DMS79 (cell line): ENCODE measurements around the gene ZC3H12C.

Experiments
- DNase-seq: peaks from one replicate; lab custom pipeline; 2025; lab: John Stamatoyannopoulos, UW

The ZC3H12C gene

DNA sequence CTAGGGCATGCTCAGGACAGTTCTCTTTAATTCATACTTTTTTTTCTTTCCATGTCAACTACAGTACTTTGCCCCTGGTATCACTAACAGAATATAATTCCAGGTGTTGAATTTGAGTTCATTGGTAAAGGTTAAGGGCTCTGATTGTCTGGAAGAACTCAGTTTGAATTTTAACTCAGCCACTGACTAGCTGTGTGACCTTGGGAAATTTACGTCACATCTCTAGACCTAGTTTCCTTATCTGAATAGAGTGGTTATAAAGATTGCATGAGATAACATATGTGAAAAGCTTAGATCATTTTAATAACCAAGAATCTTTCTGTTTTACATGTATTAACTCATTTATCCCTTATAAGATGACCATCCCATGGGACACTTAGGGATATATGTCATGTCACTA, 15.8 kb upstream of the ZC3H12C start:
- DNase-seq, result no peak

DNA sequence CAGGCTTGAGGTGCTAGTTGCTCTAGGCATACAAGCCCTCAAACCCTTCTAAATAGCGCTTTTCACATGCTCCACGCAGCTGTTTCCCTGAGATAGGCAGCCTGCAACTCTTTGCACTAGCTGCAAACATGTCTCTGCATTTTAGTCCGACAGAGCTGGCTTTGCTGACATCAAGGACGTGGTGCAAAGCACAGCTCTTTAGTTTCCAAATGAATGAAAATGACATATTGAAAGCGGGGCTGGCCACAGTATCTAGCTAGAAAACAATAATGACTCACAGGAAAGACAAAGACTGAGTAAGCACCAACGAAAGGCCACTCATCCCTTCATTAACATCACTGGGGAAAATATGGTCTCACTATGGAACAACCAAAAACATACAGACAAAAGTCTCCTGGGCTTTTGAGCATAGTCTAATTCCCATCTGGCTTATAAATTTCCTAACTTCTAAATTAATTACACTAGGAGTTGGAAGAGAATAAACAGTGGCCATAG, 15.3 kb upstream of the ZC3H12C start:
- DNase-seq, result no peak

DNA sequence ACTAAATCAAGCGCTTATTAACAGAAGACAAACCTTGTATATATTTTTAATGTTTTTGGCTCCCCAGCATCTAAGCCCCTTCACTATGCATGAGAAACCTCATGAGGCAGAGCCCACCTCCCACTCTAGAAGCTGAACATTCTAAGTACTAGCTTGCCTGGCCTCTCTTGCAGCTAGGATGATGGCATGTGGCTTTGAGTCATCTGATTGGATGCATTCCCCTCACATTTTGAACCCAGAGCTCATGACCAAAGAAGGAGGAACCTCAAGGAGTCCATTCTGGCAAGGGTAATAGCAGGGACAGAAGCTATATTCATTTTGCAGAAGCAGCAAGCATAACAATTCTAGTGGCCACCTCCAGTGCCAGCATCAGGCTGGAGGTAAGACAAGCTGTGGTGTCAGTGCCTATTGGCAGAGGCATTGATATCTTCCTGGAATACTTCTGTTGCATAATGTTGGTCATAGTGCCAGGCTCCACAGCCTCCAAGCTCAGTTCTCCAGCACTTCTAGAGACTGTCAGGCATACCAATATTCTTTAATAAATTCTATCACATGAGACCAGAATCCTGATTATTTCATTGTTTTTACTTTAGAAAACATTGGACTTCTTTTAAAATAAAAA, 14.2 kb upstream of the ZC3H12C start:
- no peak for DNase-seq

DNA sequence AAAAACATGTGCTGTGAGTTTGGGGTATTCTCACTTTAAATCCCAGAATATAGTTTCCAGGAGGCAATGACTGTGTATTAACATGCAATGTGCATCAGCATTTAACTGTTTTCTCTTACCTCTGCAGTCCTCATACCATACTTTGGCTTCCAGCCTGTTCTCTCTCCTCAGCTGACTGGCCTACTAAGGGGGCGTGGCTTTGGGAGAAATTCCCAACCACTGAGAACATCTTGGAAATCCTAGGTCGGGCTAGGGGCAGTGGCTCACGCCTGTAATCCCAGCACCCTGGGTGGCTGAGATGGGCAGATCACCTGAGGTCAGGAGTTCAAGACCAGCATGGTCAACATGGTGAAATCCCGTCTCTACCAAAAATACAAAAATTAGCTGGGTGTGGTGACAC, 13.5 kb upstream of the ZC3H12C start:
- DNase-seq, result no peak

DNA sequence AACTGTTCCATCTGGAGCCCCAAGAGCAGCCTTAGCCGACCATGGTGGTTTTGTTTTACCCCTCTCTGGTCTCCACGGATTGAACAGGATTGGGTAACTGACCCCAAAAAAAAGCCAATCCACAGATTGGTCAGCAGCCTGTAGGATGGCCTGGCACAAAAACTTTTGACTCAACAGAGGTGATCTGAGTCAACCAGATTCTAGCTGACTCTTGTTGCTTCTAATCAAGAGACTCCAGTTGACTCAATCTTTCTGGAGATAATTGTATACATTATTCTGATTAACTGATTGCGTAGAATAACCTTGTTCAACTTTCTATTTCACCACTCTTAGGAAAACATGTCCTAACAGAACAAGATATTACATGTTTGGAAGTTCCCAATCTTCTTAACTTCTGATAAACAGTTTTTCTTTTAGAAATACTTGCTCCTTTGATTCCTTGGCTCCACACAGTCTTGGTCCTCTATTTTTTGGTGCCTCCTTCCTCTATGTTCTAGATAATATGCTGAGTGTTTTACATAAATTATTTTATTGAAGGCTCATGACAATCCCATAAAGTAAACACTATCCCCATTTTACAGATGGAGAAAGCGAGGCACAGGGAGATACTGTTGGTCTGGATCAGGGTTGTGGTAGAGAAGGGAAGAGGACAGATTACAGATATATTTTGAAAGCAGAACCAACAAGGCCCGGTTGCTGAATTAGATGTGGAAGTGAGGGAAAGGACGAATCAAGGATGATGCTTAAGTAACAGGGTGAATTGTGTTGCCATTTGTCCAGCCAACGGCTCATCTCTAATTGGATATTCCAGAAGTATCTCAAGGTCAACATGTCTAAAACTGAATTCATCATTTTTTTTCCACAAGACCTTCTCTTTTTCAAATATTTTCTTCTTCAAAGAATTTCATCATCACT, 11.5 kb upstream of the ZC3H12C start:
- no peak for DNase-seq

DNA sequence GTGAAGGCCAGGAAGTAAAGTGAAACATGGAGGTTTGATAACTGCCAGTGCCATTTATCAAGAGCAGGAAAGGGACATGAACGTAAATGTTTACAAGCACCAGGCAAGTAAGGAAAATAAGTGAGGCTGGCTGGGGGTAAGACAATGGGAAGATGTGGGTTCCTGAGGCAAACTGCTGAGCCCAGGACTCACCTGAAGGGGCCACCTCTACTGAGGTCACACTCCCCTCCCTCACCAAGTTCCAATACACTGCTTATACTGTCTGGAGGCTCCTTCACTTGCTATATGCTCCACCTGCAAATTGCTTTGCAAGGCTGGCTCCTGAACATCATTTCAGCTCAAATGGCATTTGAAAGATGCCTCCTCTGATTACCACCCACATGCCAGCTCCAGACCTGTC, 10.3 kb upstream of the ZC3H12C start:
- DNase-seq, result no peak

DNA sequence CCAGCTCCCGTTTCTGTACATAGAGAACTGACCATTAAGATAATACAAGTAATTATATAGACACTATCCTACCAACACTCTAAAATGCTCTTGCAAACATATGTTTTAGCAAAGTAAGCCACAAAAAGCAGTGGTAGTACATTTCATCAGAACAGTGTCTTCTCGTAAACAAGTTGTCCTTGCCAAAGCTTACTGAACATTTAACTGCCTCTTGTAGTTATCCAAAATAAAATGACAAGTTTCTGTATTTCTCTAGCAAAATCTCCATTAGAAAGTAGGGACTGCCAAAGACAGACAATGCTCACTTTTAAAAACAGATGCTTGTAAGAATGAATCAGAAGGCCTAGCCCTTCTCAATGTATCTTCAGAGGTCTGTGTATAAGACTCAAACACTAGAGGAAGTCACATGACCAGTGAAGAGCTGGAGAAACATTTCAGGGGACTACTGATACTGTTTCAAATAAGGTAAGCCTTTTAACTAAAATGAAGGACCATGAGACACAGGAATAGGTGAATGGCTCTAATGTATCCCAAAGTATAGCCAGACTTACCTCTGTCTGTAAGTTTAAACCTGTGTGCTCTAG, 7.8 kb upstream of the ZC3H12C start:
- DNase-seq, result no peak

DNA sequence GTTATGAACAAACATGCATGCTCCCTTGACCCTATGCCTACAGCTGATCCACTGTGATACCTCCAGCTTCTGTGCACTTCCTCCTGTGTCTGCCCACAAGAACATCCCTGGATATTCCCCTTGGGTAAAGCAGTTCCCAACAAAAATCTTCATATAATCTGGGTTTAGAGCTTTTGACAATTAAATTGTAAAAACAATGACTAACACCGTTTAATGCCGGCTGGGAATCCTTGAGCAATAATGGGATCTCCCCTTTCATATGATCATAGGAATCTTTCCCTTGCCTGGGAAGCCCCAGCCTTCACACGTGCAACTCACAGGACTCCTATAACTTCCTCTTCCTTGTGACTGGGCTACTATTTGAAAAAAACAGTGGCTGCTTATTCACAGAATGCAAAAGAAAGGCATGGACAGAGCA, 6.3 kb upstream of the ZC3H12C start:
- DNase-seq, result no peak

DNA sequence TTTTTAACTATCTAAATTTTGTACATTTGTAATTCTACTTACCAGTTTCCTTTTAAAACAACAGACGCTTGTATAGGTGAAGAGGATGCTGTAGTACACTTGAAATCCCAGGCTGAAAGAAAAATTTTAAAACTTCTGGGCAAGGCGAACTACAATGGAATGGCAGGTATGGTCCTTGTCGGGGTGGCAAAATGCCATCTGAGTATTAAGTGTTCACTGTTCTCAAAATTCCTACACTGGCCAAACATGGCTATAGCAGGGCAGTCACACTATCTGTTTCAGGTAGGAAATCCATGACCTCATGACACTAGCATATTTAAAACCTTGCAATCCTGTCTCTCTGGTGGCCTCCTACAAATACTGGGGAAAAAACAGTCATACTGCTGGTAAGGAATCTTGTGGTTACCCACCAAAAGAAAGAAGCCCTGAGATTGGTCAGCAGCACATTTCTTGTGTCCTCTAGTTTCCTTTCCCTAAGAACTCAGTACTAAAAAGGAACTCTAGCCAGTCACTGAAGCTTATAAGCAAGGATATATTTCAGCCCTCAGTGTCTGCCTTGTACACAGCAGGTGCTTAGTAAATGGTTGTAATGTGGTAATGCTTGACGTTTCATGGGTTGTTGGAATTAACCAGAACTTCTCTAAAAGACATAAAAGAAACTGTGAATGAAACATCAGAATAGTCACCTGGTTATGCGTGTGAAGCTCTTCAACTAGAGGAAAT, 5.2 kb upstream of the ZC3H12C start:
- no peak for DNase-seq

DNA sequence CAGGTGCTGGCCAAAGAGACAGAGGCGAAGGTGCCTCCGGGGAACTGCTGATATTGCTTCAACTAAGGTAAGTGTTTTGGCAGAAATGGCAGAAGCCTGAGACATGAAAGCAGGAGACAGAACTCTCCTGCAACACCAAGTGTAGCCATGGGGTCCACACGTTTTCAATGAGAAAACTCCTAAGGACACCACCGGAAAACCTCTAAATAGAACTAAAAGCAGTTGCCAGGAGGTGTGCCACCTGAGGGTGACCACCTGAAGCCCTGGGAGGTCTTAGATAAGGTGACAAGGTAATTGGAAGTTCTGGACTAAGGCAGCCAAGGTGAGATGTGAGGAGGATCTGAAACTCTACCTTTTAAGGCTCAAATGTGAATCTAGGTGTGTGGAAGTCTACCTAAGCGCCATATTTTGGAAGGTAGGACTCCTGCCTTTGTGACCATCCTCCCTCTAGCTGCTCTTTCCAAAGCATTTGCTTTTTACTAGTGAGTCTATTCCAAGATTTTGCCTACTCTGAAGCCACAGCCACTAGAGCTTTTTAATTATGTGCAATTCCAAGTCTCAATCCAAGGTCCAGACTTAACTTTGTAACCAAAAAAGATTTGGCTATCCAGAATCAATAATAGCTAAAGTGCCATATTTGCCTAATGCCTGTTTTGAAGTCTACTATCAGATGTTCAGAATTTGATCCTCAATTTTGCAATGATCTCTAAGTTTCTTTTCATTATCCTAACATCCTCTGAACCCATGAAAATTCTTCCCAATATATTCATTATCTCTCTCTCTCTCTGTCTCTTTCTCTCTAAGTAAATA, 4.5 kb upstream of the ZC3H12C start:
- DNase-seq, result no peak

DNA sequence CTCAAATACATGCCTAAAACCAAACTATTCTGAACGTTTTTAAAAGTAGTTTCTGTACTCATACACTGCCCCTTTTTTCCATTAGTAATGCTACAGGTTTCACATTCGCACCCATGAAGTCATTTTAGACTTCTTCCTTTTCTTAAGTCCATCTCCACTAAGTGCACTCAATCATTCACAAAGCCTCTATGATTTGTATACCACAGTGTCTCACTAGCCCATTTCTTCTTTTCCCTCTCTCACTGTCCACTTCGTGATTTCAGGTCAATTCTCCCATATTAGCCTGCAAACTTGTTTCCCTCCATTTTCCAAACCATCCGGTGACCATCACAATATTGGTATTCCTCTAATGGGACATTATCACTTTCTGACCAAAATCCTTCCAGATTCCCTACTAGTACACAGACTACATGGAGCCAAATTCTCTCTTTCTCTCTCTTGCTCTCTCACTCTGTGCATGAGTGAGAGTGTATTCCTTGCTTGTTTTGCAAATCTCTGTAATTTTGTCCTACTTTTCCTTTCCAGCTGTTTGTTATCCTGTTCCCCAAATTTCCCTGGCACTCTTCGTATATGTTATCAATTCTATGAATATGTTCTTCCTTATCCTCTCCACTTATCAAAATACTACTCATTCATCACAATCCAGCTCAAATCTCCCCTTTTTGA, 3.4 kb upstream of the ZC3H12C start:
- no peak for DNase-seq

DNA sequence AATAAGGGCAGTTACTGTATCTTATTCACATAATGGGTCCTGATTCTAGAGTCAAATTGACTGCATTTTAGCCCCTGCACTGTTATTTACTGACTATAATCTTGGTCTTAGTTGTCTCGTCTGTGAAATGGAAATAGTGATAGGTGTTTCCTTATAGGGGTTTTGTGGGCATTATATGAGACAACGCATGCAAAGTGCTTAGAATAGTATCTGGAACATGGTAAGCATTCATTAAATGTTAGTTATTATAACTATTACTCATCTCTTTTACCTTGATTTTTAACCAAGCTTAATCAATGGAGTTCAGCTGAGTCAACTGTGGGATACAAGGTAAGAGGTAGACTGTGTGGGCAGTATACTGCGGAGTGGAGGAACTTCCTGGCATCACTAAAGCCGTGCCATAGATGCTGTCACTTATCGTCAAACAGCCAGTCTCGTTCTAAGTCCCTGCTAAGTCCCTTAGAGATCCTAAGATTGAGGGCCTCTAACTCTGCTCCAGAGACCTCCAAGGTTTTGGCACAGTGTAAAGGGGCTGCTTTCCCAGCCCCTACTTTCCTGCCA, 2.6 kb upstream of the ZC3H12C start:
- no peak for DNase-seq

DNA sequence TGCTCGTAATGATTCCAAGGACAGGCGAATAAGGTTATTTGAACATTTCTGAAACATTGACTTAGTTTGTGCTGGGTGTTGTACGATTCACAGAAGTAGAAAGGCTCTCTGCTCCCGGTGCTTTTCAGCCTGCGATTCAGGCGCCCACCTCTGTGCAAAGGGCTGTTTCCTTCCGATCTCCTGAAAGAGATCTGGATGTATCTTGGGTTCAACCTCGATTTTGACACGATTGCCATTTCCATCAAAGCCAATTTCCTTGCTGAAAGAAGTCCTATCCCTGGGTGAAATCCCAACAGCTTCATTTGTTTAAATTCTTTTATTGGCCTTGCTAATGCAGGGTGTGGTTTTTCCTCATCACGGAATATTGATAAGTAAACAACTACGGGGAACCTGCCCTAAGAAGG, 1.1 kb upstream of the ZC3H12C start:
- DNase-seq, result peak; percentile 35

DNA sequence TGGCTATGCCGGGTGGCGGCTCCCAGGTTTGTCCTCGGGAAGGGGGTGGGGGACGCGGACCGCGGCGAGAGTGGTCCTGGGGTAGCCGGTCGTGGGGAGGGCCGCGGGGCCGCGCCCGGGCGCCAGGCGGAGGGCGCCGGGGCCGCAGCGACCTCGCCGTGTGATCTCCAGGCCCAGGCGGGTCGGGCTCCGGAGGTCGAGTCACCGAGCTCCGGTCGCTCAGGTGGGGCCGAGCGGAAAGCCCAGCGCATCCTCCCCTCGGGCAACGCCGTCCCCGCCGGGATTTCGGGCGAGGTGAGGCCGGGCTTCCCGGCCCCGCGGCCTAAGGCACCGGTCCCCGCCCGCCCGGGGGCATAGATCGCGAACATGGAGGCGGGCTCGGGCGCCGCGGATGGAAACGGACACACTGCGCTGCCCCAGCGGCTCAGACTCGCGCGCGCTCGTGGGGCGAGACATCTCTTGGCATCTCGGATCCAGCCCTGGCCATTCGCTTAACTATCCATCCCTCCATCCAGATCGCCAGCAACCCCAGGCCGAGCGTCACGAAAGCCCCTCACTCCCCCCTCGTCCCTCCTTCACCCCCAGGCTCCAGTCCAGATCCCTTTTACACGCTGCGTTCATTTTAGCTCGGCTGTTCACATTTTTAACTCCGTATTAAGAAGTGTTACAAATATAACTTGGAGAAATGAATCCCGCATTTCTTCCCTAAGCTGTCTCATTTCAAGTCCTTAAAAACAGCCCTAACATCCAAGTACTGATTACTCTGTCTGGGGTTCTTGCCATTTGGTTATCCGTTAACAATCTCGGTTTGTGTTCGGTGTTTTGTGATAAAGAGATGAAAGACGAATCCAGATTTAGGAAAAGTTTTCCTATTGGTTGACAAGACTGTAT, 460 bp downstream of the ZC3H12C start:
- peak; percentile 59 for DNase-seq

DNA sequence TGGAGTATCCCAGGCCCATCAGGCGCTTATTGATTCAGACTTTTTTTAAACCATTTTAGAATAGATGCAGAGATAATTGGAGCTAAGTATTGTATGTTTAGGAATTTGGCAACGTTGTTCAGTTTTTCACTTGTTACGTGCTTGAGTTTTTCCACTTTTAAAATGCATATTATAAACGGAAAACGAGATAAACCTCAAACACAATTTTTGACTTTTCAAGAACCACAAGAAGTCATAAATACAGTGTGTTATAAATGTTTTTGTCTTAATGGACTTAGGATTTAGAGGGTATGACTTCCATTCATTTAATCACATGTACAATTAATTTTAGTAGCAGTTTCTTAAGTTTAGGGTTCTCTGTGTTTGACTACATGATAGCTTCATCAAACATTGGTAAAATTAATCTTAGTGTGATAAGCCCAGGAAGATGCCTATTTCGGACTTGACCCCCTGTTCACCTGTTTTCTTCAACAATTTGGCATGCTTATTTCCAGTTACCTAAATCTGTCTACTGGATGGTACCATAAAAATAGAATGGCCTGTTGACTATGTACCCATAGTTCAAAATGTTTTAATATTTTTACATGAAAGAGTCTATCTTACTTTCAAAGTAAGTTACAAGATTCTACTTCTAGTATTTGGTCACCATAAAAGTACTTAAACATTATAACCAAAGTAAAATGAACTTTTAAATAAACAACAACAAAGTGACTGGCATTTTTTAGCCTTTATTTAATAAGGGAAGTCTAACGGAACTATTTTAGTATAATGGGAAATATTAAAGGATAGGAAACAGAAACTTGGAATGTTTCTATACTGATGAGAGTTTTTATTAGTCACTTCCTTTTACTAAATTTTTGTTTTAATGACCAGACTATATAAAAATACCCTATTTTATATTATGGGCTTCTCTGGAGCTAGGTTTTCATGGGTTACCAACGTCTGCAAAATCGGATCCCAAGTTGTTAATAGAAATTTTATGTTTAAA, 1.4 kb downstream of the ZC3H12C start:
- DNase-seq, result no peak

DNA sequence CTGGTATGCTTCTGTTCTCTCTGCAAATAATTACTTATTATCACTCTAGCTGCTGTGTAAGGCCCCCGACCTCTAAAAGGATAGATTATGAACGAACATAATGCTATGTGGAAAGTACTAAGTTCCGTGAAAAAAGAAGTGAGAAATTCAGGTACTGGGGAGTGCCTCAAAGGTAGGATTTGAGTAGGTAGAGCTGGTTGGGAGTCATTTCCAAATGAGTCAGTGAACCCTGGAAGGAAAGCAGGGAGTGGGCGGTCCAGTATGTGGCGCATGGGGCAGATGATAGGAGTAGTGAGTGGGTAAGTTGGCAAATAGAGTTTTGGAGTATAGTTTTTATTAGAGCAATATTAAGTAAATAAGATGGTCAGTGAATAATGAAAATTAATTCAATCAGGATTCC, 2.4 kb downstream of the ZC3H12C start:
- DNase-seq, result no peak

DNA sequence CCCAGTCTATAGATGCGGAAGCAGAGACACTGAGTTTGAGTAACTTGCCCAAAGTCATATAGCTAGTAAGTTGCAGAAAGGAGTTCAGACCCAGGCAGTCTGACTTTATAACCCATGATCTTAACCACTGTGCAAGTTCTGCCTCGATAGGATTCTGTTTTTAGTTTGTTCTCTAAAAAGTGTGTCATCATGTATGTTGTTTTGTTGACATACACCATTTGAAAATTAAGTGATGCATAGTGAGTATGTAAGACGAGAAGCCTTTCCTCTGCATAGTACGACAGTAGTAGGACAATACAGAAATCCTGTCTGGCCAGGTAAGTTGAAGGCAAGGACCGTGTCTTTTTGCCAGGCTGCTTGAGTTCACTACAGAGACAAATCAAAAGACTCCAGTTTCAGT, 3.3 kb downstream of the ZC3H12C start:
- peak; percentile 93 for DNase-seq

DNA sequence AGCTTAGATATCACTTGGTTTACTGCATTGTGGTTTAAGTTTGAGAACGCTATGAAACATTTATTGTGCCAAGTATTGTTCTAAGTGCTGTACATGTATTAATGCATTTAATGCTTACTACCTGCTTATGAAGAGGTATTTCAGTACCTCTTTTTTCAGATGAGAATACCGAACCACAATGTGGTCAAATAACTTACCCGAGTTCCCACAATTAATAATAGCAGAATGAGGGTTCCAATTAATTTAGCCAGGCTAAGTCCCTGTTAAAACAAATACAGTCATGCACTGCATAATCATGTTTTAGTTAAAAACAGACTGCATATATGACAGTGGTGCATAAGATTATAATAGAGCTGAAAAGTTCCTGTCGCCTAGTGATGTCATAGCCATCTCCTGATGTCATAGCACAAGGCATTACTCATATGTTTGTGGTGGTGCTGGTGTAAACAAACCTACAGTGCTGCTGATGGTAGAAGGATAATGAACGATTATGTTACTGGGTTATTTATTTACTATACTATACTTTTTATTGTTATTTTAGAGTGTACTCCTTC, 4.3 kb downstream of the ZC3H12C start:
- DNase-seq, result peak; percentile 8
